HL-60/S4 treated with retinoic acid at 250 ng/mL for 4 days and 3 days (cell line): ENCODE results near the gene IGF2.
"Not testable (repeated sequence)": the region's sequence is repeated elsewhere in the genome, so short reads cannot be mapped to it uniquely, and the experiment has no call there.

Source experiments
- in situ Hi-C: fragments of 300-500 bp; cut with MboI; formaldehyde crosslinking; loops from 2 replicates; pipeline ENCODE4 v1.7.0; 2022; ENCODE audit warnings: low sequenced_read_pairs

IGF2 gene

DNA sequence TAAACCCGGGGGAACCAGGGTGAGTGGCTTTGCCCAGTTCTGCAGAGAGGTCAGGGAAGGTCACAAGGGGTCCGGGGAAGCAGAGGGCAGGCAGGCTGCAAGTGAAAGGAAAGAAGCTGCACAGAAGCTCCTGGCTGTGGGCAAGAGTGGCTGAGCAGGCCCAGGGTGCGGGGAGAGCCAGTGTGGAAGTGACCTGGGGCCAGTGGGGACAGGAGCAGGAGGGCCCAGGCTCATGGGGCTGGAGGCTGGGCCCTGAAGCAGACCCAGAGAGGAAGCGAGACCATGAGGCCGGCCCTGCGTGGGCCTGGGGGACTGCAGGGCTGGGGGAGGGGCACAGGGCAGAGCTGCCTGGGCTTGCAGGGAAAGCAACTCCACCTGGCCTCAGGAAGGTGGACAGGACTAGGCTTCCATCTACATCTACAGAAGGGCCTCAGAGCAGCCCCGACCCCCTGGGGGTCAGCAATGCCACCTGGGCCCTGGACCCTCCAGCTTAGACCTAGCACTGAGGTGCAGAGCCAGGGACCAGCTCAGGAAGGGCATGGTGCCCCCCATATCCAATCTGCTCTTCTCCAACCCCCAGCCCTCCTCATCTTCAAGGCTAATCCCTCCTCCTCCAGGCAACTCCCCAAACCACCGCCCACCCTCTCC is 11.6 kb downstream of the IGF2 start:
- in situ Hi-C loops, result no loop called here

GRCh38 chr11:2126520-2127085 is 12.6 kb downstream of the IGF2 start:
- in situ Hi-C loops, result no loop called here

DNA sequence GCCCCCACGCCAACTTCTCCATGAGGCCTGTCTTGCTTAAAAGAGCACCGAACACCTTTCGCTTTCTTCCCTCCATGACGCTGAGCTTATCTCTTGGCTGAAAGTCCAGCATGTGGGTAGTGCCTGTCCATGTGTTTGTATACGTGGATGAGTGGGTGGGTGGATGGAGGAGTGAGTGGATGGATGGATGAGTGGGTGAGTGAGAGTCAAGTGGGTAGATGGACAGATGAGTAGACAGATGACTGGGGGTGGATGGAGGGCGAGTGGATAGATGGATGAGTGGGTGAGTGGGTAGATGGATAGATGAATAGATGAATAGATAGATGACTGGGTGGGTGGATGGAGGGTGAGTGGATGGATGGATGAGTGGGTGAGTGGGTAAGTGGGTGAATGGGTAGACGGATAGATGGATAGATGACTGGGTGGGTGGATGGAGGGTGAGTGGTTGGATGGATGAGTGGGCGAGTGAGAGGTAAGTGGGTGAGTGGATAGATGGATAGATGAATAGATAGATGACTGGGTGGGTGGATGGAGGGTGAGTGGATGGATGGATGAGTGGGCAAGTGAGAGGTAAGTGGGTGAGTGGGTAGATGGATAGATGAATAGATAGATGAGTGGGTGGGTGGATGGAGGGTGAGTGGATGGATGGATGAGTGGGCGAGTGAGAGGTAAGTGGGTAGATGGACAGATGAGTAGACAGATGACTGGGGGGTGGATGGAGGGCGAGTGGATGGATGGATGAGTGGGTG is 14.3 kb downstream of the IGF2 start:
- in situ Hi-C loops, result not testable (repeated sequence)

DNA sequence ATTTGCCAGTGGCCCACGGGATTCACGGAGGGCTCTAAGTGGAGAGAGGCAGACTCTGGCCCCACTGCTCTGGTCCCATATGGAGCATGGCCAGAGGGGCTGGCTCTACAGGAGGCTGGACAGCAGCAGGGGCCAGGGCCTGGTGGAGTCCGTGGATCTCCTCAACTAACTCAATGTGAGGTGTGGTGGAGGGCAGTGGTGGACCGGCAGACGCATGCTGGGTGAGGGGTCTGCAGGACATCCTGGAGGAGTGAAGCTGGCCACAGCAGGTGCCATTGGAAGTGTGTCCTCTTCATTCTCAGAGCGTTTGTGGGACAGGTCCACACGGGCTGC is 15.6 kb downstream of the IGF2 start:
- in situ Hi-C loops, result no loop called here

- in situ Hi-C loops, result no loop called here
These were observed 16.1 kb downstream of the IGF2 start for GRCh38 chr11:2122907-2123627.

DNA sequence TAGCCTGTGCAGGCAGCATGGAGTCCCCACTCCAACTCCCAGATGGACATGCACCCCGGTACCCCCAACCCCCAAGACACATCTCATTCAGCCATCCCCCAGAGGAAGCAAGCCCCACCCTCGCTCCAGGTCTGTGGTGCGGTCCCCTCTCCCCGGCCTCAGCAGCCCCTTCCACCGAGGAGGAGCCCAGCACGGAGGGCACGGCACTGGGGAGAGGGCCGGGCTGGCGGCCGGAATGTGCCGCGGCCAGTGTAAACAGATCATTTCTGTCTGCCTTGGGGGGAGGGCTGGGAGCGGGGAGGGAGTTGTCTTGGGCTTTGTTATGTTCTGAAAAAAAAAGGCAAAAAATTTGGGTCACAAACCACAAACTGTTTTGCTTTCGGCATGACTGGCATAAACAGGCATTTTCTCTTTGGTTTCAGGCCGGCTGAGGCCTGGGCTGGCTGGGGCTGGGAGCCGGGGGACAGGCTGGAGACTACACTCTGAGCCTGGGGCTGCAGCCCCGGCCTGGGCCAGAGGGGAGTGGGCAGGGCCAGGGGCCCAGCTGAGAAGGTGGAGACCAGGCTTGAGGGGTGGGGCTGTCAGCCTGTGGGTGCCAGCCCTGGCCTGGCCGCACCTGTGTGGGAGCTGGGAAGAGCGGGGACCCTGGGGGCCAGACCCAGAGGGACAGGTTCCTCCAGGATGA is 16.8 kb downstream of the IGF2 start:
- in situ Hi-C loops, result no loop called here

GRCh38 chr11:2121227-2122130 is 17.7 kb downstream of the IGF2 start:
- in situ Hi-C loops, result no loop called here

DNA sequence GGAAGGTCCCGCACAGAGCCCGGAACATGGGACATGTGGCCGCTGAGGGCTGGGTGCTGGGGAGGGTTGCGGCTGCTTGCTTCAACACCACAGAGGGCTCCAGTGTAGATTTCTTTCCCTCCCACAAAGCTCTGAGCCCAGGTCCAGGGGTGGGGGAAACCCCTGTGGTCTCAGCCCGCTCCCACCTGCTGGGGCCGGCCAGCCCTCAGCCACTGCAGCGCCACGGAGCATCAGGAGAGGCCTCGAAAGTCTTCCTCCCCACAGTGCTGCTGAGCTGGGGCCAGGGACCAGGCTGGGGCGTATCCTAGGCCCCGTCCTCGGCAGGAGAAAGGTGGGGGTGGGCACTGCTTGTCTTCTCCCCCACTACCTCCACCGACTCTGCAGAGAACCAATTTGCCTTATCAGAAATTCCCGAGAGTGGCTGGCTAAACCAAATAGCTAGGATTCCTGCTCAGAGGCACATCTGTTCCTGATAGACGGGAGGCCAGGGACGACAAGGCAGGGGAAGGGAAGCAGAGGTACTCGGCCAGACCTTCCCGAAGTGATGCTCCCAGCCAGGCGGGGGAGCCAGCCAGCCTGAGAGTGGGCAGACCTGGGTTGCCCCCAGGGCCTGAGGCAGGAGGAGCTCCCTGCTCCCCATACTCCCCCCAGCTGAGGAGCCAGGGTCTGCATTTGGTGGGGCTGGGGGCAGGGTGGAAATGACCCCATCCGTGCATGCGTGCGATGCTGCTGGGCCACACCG is 18.7 kb downstream of the IGF2 start:
- in situ Hi-C loops, result no loop called here

DNA sequence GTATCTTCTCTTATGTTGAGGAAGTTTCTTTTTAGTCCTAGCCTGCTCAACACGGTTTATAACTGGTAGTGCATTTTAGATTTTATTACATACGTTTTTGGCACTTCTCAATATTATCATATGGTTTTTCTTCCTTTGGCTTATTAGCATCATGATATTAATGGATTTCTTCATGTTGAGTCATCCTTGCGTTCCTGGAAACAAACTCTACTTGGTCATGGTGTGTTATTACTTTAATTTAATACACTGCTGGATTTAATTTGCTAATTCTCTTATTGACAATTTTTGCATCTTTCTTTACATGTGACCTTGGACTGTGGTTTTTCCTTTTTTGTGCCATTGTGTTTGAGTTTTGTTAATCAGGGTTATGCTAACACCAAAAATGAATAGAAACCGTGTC is 20.5 kb downstream of the IGF2 start:
- in situ Hi-C loops, result no loop called here

DNA sequence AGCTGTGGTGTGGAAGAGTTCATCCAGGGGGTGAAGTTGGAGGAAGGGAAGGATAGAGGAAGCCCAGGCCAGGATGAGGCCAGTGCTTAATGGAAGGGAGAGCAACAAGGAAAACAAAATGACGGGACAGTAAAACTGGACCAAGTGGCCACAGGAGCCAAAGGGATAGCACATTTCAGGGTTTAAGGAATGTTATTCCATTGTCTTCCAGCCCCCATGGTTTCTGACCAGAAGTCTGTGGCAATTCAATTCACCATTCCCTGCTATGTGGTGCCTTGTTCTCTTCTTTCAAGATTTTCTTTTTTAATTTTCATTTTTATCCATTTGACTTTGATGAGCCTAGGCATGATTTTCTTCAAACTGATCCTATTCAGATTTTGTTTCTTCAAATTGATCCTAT is 22.5 kb downstream of the IGF2 start:
- in situ Hi-C loops, result no loop called here

DNA sequence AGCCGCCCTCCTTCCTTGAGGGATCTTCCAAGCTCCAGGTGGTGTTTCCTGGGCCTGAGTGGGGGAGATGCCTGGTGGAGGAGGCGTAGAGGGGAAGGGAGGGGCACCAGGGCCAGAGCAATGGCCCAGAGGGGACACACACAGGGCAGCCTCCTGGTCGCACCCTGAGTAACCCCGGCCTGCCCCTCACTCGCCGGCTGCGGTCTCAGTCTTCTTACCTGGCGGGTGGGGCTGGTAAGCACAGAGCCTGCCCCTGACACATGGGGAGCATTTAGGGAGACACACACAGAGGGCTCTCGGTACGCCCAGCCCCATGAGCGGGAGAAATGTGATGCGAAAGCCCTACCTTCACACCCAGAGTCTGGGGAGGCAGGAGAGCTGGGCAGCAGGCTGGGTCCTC is 23.9 kb downstream of the IGF2 start:
- in situ Hi-C loops, result no loop called here

GRCh38 chr11:2114430-2115241 is 24.6 kb downstream of the IGF2 start:
- in situ Hi-C loops, result no loop called here

DNA sequence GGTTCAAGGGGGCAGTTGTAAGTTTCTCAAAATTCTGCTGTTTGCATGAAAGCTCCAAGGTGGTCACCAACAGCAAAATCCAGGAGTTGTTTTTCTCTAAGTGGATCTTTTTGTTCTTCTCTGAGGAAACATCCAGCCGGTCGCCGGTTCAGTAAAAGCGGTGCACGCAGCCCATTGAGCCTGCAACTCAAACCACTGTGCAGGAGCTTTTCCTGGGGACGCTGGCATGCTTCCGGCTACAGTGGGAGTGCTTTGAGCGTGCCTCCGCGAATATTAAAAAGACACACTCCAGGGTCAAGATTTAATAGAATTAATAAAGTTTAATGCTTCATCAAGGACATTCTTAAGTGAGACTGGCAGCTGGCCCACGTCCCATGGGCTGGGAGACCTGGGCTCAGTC is 25.4 kb downstream of the IGF2 start:
- in situ Hi-C loops, result no loop called here

DNA sequence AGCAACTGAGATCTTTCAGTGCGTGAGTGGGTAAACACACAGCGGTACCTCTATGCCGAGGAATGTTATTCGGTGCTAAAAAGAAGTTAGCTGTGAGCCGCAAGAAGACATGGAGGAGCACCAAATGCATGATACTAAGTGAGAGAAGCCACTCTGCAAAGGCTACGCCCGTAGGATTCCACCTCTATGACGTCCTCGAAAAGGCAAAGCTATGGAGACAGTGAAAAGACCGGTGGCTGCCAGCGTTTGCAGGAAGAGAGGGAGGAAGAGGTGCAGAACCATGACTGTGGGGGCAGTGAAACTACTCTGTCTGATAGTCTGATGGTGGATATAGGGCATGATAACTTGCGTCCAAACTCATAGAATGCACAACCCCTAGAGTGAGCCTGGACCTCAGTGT is 28.7 kb downstream of the IGF2 start:
- in situ Hi-C loops, result no loop called here

GRCh38 chr11:2109541-2110019 is 29.6 kb downstream of the IGF2 start:
- in situ Hi-C loops, result no loop called here

- in situ Hi-C loops, result no loop called here
These were observed 30.3 kb downstream of the IGF2 start for GRCh38 chr11:2108675-2109491.

- in situ Hi-C loops, result no loop called here
These were observed 31.1 kb downstream of the IGF2 start for GRCh38 chr11:2107941-2108630.
